Neural cell (in vitro differentiated cells): ENCODE data around the gene UBTF.

Experiments
- CTCF ChIP-seq: fragments of 450-650 bp; IDR thresholded peaks from 2 replicates; pipeline ENCODE4 v1.5.1; 2014; ENCODE audit warnings: antibody characterized with exemption, mild to moderate bottlenecking, moderate library complexity; ENCODE audit not compliant: poor library complexity, severe bottlenecking
- EP300 ChIP-seq: fragments of 450-650 bp; conservative IDR thresholded peaks from 2 replicates; pipeline ENCODE4 v1.6.1; 2014; ENCODE audit warnings: antibody characterized with exemption, mild to moderate bottlenecking, moderate library complexity; ENCODE audit not compliant: poor library complexity, severe bottlenecking
- EZH2 ChIP-seq: fragments of 200-600, 300-800 bp; shearing (Covaris generic), sonication (generic); IDR thresholded peaks from 2 replicates; pipeline ENCODE4 v1.6.1; 2014; ENCODE audit warnings: antibody characterized with exemption, low read length, borderline replicate concordance, mild to moderate bottlenecking; ENCODE audit not compliant: insufficient read depth, poor library complexity, severe bottlenecking
- MXI1 ChIP-seq: fragments of 450-650 bp; conservative IDR thresholded peaks from 2 replicates; pipeline ENCODE4 v1.6.1; 2014; ENCODE audit warnings: antibody characterized with exemption, mild to moderate bottlenecking; ENCODE audit not compliant: poor library complexity, severe bottlenecking
- POLR2AphosphoS5 ChIP-seq: IDR thresholded peaks from 2 replicates; pipeline ENCODE4 v1.6.1; 2012
- RAD21 ChIP-seq: fragments of 450-650 bp; conservative IDR thresholded peaks from 2 replicates; pipeline ENCODE4 v1.6.1; 2014; ENCODE audit warnings: antibody characterized with exemption, mild to moderate bottlenecking, moderate library complexity
- REST ChIP-seq: IDR thresholded peaks from 2 replicates; pipeline ENCODE4 v1.6.1; 2012; ENCODE audit warnings: borderline replicate concordance
- SMC3 ChIP-seq: fragments of 450-650 bp; conservative IDR thresholded peaks from 2 replicates; pipeline ENCODE4 v1.6.1; 2014; ENCODE audit warnings: antibody characterized with exemption, mild to moderate bottlenecking, moderate library complexity; ENCODE audit not compliant: poor library complexity
- TAF1 ChIP-seq: IDR thresholded peaks from 2 replicates; pipeline ENCODE4 v1.6.1; 2012; ENCODE audit warnings: low read depth

GRCh38 chr17:44249501-44250246 is 30.2 kb upstream of the UBTF start:
- TF ChIP-seq EP300: no peak
- TF ChIP-seq CTCF: no peak
- TF ChIP-seq POLR2AphosphoS5: no peak
- TF ChIP-seq EZH2: no peak
- TF ChIP-seq TAF1: no peak
- TF ChIP-seq RAD21: no peak
- no peak for TF ChIP-seq REST
- TF ChIP-seq MXI1: no peak
- TF ChIP-seq SMC3: no peak
